ENCODE results near the gene MMUT.

DNA sequence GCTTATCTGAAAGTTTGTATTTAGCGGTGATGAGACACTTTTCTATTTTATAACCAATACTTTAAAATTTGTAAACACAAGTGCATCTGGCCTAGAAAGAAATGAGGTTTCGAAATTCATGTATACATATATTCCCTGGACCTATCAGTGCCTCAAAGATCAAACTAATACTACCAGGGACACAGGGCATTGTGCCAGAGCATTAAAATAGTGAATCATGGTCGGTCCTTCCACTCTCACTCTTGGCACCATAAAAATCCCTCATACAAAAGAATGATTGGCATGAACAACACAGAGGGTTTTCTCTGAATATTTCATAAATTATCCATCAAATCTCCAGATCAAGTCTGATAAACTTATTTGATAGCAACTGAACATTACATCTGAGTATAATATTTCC, 62.0 kb downstream of the MMUT start:
- TF ChIP-seq, protein P1, sequence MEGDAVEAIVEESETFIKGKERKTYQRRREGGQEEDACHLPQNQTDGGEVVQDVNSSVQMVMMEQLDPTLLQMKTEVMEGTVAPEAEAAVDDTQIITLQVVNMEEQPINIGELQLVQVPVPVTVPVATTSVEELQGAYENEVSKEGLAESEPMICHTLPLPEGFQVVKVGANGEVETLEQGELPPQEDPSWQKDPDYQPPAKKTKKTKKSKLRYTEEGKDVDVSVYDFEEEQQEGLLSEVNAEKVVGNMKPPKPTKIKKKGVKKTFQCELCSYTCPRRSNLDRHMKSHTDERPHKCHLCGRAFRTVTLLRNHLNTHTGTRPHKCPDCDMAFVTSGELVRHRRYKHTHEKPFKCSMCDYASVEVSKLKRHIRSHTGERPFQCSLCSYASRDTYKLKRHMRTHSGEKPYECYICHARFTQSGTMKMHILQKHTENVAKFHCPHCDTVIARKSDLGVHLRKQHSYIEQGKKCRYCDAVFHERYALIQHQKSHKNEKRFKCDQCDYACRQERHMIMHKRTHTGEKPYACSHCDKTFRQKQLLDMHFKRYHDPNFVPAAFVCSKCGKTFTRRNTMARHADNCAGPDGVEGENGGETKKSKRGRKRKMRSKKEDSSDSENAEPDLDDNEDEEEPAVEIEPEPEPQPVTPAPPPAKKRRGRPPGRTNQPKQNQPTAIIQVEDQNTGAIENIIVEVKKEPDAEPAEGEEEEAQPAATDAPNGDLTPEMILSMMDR (IDR thresholded peaks at IDR 0.05; ENCODE audit: borderline replicate concordance, extremely low read depth, low read length, poor library complexity, severe bottlenecking), result no peak
- no peak for TF ChIP-seq EZH2 (IDR thresholded peaks at IDR 0.05; ENCODE audit: borderline replicate concordance, low read depth, low read length, severe bottlenecking)
